ENCODE data around the gene HOXC11.

HOXC11 gene

GRCh38 chr12:54001283-54002187, 28.6 kb downstream of the HOXC11 start:
- DNase-seq = no peak

- DNase-seq = no peak
Observed at GRCh38 chr12:54002278-54002914, 29.5 kb downstream of the HOXC11 start.

GRCh38 chr12:54002915-54003389, 30.0 kb downstream of the HOXC11 start:
- DNase-seq = no peak

GRCh38 chr12:54003625-54004024, 30.7 kb downstream of the HOXC11 start:
- no peak for DNase-seq

GRCh38 chr12:54004063-54004840, 31.3 kb downstream of the HOXC11 start:
- DNase-seq = no peak

- DNase-seq = no peak
Observed at GRCh38 chr12:54004841-54005530, 32.1 kb downstream of the HOXC11 start.

- no peak for DNase-seq
Observed at GRCh38 chr12:54005531-54005852, 32.6 kb downstream of the HOXC11 start.

- no peak for DNase-seq
Observed at GRCh38 chr12:54005853-54006558, 33.1 kb downstream of the HOXC11 start.

- no peak for DNase-seq
Observed at GRCh38 chr12:54006559-54007220, 33.8 kb downstream of the HOXC11 start.

GRCh38 chr12:54007538-54008259, 34.8 kb downstream of the HOXC11 start:
- no peak for DNase-seq

- DNase-seq = no peak
Observed at GRCh38 chr12:54008260-54008552, 35.3 kb downstream of the HOXC11 start.

- no peak for DNase-seq
Observed at GRCh38 chr12:54009171-54010052, 36.5 kb downstream of the HOXC11 start.

GRCh38 chr12:54010053-54010971, 37.4 kb downstream of the HOXC11 start:
- DNase-seq = no peak

- no peak for DNase-seq
Observed at GRCh38 chr12:54010972-54011664, 38.2 kb downstream of the HOXC11 start.

- no peak for DNase-seq
Observed at GRCh38 chr12:54011665-54012532, 39.0 kb downstream of the HOXC11 start.

GRCh38 chr12:54012631-54013409, 39.9 kb downstream of the HOXC11 start:
- DNase-seq = no peak

All from NCI-H446 treated with DMSO at 0.1 percent for 48 hours (cell line).